Liver (tissue), 3 donors: ENCODE results near the gene VPS35.

Experiments
- EGR1 ChIP-seq, 2 donors: IDR thresholded peaks; 2 replicates each; pipeline ENCODE4 v1.6.1; 2016 to 2018; ENCODE audit warnings: antibody characterized with exemption in 2 of 2, low read depth in 2 of 2
- JUND ChIP-seq, 2 donors: IDR thresholded peaks; 2 replicates each; pipeline ENCODE4 v1.6.1; 2016; ENCODE audit warnings: antibody characterized with exemption in 2 of 2
- MAX ChIP-seq: IDR thresholded peaks from 2 replicates; pipeline ENCODE4 v1.6.1; 2016; ENCODE audit warnings: antibody characterized with exemption
- RAD21 ChIP-seq, 2 donors: IDR thresholded peaks; 2 replicates each; pipeline ENCODE4 v1.6.1; 2016; ENCODE audit warnings: antibody characterized with exemption in 2 of 2, mild to moderate bottlenecking in 2 of 2
- REST ChIP-seq: IDR thresholded peaks from 2 replicates; pipeline ENCODE4 v1.6.1; 2016; ENCODE audit warnings: antibody characterized with exemption, mild to moderate bottlenecking
- RXRA ChIP-seq, 2 donors: IDR thresholded peaks; 2 replicates each; pipeline ENCODE4 v1.6.1; 2017 to 2018; ENCODE audit warnings: antibody characterized with exemption in 2 of 2, mild to moderate bottlenecking in 1 of 2
- SP1 ChIP-seq: IDR thresholded peaks from 2 replicates; pipeline ENCODE4 v1.6.1; 2018; ENCODE audit warnings: antibody characterized with exemption, mild to moderate bottlenecking
- TAF1 ChIP-seq: conservative IDR thresholded peaks from 2 replicates; pipeline ENCODE4 v1.6.1; 2016; ENCODE audit warnings: antibody characterized with exemption, mild to moderate bottlenecking
- ZBTB33 ChIP-seq: IDR thresholded peaks from 2 replicates; pipeline ENCODE4 v1.6.1; 2016; ENCODE audit warnings: antibody characterized with exemption
- TF ChIP-seq, protein P1 (sequence below): fragments of 150-350 bp; IDR thresholded peaks from 2 replicates; pipeline ENCODE4 v1.5.1; 2017; ENCODE audit warnings: improper control_type of control experiment, low read depth, low read length; ENCODE audit not compliant: missing input control
- TF ChIP-seq, protein P2 (sequence below): IDR thresholded peaks from 2 replicates; pipeline ENCODE4 v1.6.1; 2016; ENCODE audit warnings: antibody characterized with exemption
- donor health status: healthy.
- donor health status: healthy.

DNA sequence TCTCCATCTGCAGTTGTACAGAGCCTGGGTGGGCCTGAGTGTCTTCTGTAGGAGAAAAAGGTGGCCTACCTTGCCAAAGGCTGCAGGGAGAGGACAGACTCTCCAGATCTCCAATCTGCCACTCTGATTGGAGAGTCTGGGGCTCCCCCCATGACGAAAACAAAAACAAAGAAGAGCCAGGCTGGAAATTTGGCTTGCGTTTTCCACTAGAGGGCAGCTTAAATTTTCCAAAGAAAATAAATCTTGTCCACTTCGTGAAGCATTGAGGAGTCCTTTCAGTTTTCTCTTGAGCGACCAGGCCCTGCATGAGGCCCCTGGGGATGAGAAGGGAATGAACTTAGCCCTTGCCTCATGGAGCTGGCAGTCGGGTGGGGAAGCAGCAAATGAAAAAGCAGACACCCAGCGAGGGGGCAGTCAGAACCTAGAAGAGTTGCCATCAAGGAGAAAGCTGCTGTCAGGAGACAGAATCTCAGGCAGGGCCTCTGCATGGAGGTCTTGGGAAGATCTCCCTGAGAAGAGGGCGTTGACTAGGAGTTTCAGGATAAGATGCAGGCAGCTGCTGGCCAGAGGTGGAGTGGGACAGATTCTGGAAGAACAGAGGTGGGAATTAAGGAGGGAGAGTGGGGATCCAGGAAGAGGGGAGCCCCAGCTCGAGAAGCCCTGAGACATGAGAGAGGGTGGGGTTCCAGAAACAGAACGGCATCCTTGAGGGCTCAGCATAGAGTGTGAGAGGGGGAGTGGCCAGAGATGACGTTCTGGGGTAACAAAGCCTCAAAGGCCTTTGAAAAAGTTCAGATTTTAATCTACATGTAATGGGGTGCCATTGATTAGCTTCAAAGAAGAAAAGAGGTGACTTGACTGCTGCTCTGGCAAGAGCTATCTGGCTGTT lies 59.4 kb downstream of the VPS35 start:
- TF ChIP-seq, protein P1, sequence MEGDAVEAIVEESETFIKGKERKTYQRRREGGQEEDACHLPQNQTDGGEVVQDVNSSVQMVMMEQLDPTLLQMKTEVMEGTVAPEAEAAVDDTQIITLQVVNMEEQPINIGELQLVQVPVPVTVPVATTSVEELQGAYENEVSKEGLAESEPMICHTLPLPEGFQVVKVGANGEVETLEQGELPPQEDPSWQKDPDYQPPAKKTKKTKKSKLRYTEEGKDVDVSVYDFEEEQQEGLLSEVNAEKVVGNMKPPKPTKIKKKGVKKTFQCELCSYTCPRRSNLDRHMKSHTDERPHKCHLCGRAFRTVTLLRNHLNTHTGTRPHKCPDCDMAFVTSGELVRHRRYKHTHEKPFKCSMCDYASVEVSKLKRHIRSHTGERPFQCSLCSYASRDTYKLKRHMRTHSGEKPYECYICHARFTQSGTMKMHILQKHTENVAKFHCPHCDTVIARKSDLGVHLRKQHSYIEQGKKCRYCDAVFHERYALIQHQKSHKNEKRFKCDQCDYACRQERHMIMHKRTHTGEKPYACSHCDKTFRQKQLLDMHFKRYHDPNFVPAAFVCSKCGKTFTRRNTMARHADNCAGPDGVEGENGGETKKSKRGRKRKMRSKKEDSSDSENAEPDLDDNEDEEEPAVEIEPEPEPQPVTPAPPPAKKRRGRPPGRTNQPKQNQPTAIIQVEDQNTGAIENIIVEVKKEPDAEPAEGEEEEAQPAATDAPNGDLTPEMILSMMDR, result no peak
- TF ChIP-seq RXRA (IDR thresholded peaks at IDR 0.05) (no peak), EGR1 (IDR thresholded peaks at IDR 0.05; ENCODE audit: low read depth in 2 of 2) (no peak), TAF1 (no peak), MAX (no peak), ZBTB33 (no peak), SP1 (no peak), RAD21 (IDR thresholded peaks at IDR 0.05) (peak in 1 of 2 donors; percentile 4), REST (no peak), JUND (IDR thresholded peaks at IDR 0.05) (no peak)
- TF ChIP-seq, protein P2, sequence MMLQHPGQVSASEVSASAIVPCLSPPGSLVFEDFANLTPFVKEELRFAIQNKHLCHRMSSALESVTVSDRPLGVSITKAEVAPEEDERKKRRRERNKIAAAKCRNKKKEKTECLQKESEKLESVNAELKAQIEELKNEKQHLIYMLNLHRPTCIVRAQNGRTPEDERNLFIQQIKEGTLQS, result no peak
